ENCODE data around the gene SLC8A1.

Gene SLC8A1

DNA sequence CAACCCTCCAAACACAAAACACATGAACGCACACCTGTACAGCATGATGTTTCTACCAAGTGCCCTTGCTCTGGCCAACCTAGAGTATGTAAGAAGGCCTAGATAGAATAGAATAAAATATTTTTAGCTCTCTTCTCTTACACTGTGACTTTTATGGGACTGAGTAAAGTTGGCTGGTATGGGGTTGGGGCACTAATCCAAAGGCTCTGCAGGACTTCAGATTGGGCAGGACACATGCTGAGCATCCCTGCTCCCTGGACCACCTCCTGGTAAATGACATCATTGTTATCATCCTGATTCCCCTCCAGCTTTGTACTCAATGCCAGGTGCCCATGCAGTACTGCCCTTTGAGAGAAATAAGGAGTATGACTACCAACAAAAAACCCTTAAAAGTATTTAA, 322.2 kb downstream of the SLC8A1 start:
- Histone ChIP-seq H3K27me3 (ENCODE audit: control insufficient read depth in 1 of 2, insufficient read depth in 2 of 2, low read length in 2 of 2) (no peaks in the 10 kb centered on the region), H3K36me3 (ENCODE audit: insufficient read depth, low read length) (no peaks in the 10 kb centered on the region), H3K9ac (ENCODE audit: low read length) (no peak overlapping the region), H3K4me1 (ENCODE audit: insufficient read depth, low read length) (peaks cover 37% of the 10 kb centered on the region), H3K4me3 (ENCODE audit: low read depth in 1 of 2, low read length in 2 of 2) (no peak overlapping the region), H3K27ac (ENCODE audit: low read depth, low read length) (peak overlapping the region; percentile 62), H3K9me3 (ENCODE audit: low read length) (no peaks in the 10 kb centered on the region)

DNA sequence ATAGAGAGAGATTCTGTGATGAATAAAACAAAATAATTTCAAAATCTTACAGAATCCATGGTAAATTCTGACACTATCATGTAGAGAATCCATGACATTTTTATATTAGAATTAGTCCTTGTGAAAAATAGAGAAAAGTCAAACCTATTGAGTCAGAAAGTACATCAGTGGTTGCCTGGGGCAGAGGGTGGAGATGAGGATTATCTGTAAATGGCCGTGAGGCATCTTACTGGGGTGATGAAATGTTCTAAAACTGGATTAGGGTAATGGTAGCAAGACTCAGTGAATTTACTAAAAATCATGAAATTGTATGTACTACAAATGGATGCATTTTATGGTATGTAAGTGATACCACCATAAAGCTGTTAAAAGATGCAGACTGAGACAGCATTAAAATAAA, 323.1 kb downstream of the SLC8A1 start:
- Histone ChIP-seq H3K36me3 (ENCODE audit: insufficient read depth, low read length) (no peaks in the 10 kb centered on the region), H3K27ac (ENCODE audit: low read depth, low read length) (no peak overlapping the region), H3K9me3 (ENCODE audit: low read length) (no peaks in the 10 kb centered on the region), H3K4me1 (ENCODE audit: insufficient read depth, low read length) (peaks cover 45% of the 10 kb centered on the region), H3K9ac (ENCODE audit: low read length) (no peak overlapping the region), H3K4me3 (ENCODE audit: low read depth in 1 of 2, low read length in 2 of 2) (no peak overlapping the region), H3K27me3 (ENCODE audit: control insufficient read depth in 1 of 2, insufficient read depth in 2 of 2, low read length in 2 of 2) (no peaks in the 10 kb centered on the region)

DNA sequence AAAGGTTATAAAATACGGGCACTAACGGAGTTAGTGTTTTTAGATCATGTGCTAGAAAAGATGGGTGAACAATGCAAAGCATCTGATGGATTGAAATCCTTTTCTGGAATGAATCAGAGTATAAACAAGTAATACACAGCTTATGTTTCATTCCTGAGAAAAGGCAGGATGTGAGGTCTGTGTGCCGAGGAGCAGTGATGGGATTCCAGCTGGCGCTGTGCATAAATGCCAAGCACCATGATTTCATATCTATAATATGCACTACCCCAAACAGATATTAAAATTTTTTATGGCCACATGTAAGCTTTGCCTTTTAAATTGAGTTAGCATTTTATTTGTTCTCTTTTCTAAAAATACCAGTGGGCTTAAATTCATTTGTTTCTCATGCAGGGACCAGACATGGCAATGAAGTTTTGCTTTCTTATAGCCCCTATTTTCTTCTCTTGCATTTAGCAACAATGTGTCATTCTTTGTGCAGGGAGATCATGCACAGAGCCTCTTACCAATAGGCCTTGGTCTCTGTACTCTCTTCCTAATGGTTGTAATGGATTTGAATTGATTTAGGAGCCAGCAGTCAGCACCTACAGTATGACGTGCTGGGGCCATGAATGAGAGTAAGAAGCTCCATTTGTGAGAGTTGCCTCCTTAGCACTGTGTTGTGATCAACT, 323.9 kb downstream of the SLC8A1 start:
- Histone ChIP-seq H3K4me3 (ENCODE audit: low read depth in 1 of 2, low read length in 2 of 2) (no peak overlapping the region), H3K27ac (ENCODE audit: low read depth, low read length) (peak overlapping the region; percentile 43)

DNA sequence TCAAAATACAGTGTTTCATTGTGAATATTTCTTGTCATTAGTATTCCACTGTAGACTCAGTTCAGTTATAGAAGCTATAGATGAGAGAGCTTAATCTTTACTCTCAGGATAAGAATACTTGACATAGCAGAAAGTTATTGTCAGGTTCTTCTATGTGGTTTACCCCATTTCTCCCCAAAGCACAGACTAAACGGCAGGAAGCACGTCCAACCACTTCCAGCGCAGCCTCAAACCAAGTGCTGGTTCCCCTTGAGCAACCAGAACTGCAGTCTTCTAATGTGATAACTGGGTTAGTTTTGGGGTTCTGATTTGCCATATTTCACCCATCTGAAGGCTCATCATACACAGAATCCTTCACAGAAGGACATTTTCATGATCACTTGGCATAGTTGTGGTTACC, 324.7 kb downstream of the SLC8A1 start:
- H3K4me3 ChIP-seq (ENCODE audit: low read depth in 1 of 2, low read length in 2 of 2): no peak overlapping the region
- no peaks in the 10 kb centered on the region for H3K27me3 ChIP-seq (ENCODE audit: control insufficient read depth in 1 of 2, insufficient read depth in 2 of 2, low read length in 2 of 2)
- no peaks in the 10 kb centered on the region for H3K9me3 ChIP-seq (ENCODE audit: low read length)
- no peaks in the 10 kb centered on the region for H3K36me3 ChIP-seq (ENCODE audit: insufficient read depth, low read length)
- H3K4me1 ChIP-seq (ENCODE audit: insufficient read depth, low read length): peaks cover 47% of the 10 kb centered on the region
- no peak overlapping the region for H3K9ac ChIP-seq (ENCODE audit: low read length)
- H3K27ac ChIP-seq (ENCODE audit: low read depth, low read length): peak overlapping the region; percentile 43

More for the DNA sequence above, 323.9 kb downstream of the SLC8A1 start:
- no peak overlapping the region for H3K9ac ChIP-seq (ENCODE audit: low read length)
- no peaks in the 10 kb centered on the region for H3K36me3 ChIP-seq (ENCODE audit: insufficient read depth, low read length)
- H3K4me1 ChIP-seq (ENCODE audit: insufficient read depth, low read length): peaks cover 47% of the 10 kb centered on the region
- no peaks in the 10 kb centered on the region for H3K27me3 ChIP-seq (ENCODE audit: control insufficient read depth in 1 of 2, insufficient read depth in 2 of 2, low read length in 2 of 2)
- no peaks in the 10 kb centered on the region for H3K9me3 ChIP-seq (ENCODE audit: low read length)

DNA sequence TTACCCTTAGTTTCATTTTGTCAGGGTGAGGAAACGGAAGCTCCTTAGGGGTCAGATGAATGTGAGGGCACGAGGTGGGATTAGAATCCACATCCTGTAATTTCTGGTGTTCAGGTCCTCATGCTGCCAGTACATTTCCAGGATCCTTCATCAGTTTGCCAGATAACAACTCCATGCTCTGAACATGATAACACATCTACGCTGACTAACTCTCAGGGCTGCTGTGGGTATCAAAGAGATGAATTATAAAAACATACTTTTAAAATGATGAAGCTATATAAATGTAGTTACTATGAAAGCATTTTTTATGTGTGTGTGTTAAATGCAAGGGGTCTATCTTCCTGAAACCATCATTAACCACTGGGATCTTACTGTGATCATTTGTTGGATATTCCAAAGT, 325.9 kb downstream of the SLC8A1 start:
- no peaks in the 10 kb centered on the region for H3K9me3 ChIP-seq (ENCODE audit: low read length)
- peaks cover 47% of the 10 kb centered on the region for H3K4me1 ChIP-seq (ENCODE audit: insufficient read depth, low read length)
- H3K27me3 ChIP-seq (ENCODE audit: control insufficient read depth in 1 of 2, insufficient read depth in 2 of 2, low read length in 2 of 2): no peaks in the 10 kb centered on the region
- no peaks in the 10 kb centered on the region for H3K36me3 ChIP-seq (ENCODE audit: insufficient read depth, low read length)
- no peak overlapping the region for H3K27ac ChIP-seq (ENCODE audit: low read depth, low read length)
- no peak overlapping the region for H3K9ac ChIP-seq (ENCODE audit: low read length)
- no peak overlapping the region for H3K4me3 ChIP-seq (ENCODE audit: low read depth in 1 of 2, low read length in 2 of 2)

DNA sequence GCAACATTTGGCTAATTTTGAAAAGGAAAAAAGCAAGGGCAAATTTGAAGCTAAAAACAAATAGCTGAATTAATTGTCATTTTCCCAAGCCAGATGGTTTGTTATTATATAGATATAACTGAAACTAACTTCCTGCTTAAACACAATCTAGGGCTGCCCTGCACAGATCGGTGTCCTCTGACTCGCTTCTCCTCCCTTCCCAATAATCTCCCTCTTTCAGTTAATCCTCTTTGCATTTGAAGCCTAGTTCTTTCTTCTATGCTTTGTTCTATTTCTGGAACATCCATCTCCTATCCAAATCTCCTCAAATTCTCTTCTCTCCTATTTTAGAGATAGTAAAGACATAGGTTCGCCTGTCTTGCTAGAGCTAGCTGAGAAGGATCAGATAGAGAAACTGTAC, 328.1 kb downstream of the SLC8A1 start:
- Histone ChIP-seq H3K4me1 (ENCODE audit: insufficient read depth, low read length) (peaks cover 27% of the 10 kb centered on the region), H3K4me3 (ENCODE audit: low read depth in 1 of 2, low read length in 2 of 2) (no peak overlapping the region), H3K27ac (ENCODE audit: low read depth, low read length) (no peak overlapping the region)

DNA sequence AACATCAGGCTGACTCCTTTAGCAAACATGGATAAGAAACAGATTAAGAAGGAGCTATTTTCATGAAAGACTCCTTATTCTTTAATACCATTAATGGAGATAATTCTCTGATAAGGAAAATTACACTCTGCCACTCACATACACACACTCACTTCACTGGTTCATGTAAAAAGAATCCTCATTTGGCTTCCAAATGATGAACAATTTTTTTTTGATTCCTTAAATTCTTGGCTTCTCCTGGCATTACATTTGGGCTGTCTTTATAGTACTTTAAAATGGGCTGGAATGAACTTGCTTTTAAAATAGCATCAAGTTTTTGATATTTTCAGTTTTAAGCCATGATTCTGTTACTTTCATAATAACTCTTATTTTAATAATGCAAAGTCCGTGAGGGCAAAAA, 328.6 kb downstream of the SLC8A1 start:
- Histone ChIP-seq H3K4me1 (ENCODE audit: insufficient read depth, low read length) (peaks cover 23% of the 10 kb centered on the region), H3K9me3 (ENCODE audit: low read length) (no peaks in the 10 kb centered on the region), H3K27me3 (ENCODE audit: control insufficient read depth in 1 of 2, insufficient read depth in 2 of 2, low read length in 2 of 2) (no peaks in the 10 kb centered on the region), H3K9ac (ENCODE audit: low read length) (no peak overlapping the region), H3K36me3 (ENCODE audit: insufficient read depth, low read length) (no peaks in the 10 kb centered on the region), H3K4me3 (ENCODE audit: low read depth in 1 of 2, low read length in 2 of 2) (no peak overlapping the region), H3K27ac (ENCODE audit: low read depth, low read length) (no peak overlapping the region)

More for the DNA sequence above, 328.1 kb downstream of the SLC8A1 start:
- H3K9me3 ChIP-seq (ENCODE audit: low read length): no peaks in the 10 kb centered on the region
- no peaks in the 10 kb centered on the region for H3K36me3 ChIP-seq (ENCODE audit: insufficient read depth, low read length)
- H3K9ac ChIP-seq (ENCODE audit: low read length): no peak overlapping the region
- H3K27me3 ChIP-seq (ENCODE audit: control insufficient read depth in 1 of 2, insufficient read depth in 2 of 2, low read length in 2 of 2): no peaks in the 10 kb centered on the region

DNA sequence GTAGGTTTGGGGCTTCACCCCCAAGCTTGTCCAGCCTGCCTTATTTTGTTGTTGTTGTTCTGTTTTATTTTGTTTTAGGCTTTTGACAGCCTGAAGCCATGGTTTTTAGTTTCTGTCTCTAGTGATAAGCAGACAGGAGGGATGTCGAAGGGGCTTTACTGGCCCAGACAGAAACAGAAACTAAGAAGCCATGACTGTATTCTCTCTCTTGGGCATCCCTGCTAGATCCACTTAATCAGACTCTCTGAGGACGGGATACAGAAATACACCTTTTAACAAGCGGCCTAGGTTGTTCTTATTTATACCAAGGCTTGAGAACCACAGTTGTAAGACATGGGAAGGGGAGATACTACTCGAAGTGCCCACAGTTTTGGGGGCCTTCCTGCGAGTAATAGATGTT, 330.9 kb downstream of the SLC8A1 start:
- peaks cover 11% of the 10 kb centered on the region for H3K4me1 ChIP-seq (ENCODE audit: insufficient read depth, low read length)
- no peak overlapping the region for H3K9ac ChIP-seq (ENCODE audit: low read length)
- no peak overlapping the region for H3K27ac ChIP-seq (ENCODE audit: low read depth, low read length)
- H3K4me3 ChIP-seq (ENCODE audit: low read depth in 1 of 2, low read length in 2 of 2): no peak overlapping the region
- no peaks in the 10 kb centered on the region for H3K27me3 ChIP-seq (ENCODE audit: control insufficient read depth in 1 of 2, insufficient read depth in 2 of 2, low read length in 2 of 2)
- no peaks in the 10 kb centered on the region for H3K36me3 ChIP-seq (ENCODE audit: insufficient read depth, low read length)
- no peaks in the 10 kb centered on the region for H3K9me3 ChIP-seq (ENCODE audit: low read length)

DNA sequence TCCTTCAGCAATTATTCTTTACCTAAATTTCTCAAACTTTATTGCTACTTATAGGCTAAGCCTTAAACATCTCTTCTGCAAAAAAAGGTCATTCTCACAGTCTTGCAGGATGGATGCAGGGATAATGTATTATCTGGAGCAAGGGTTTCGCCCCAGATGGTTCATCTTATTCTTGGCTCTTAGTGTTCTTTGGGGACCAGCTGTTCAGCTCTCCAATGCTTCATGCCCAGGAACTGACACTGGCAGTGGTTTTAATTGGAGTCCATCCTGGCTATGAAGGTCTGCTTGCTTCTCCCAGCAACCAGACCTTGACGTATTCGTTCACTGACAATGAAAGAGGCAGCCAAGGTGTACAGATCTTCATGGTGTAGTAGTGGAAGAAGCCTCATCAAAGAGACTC, 331.9 kb downstream of the SLC8A1 start:
- no peak overlapping the region for H3K27ac ChIP-seq (ENCODE audit: low read depth, low read length)
- H3K4me1 ChIP-seq (ENCODE audit: insufficient read depth, low read length): peaks cover 11% of the 10 kb centered on the region
- H3K4me3 ChIP-seq (ENCODE audit: low read depth in 1 of 2, low read length in 2 of 2): no peak overlapping the region
- no peaks in the 10 kb centered on the region for H3K27me3 ChIP-seq (ENCODE audit: control insufficient read depth in 1 of 2, insufficient read depth in 2 of 2, low read length in 2 of 2)
- H3K36me3 ChIP-seq (ENCODE audit: insufficient read depth, low read length): no peaks in the 10 kb centered on the region
- no peaks in the 10 kb centered on the region for H3K9me3 ChIP-seq (ENCODE audit: low read length)
- no peak overlapping the region for H3K9ac ChIP-seq (ENCODE audit: low read length)

DNA sequence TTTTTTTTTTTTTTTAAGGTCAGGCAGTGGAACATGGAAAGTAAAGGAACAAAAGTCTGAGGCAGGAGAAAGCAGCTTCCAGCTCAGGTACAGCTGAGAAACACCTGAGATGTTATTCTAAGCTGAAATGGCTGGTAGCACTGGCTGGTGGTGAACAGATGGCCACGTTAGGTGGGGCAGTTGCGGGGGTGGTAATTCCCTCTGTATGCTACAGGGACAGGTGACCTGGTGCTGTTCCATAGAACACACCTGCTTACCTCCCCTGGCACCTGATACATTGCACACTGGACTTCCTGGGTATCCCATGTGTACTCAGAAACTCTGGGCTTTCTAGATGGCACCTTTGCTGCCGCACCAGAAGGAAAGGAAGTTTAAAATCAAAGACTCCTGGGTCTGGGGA, 333.3 kb downstream of the SLC8A1 start:
- Histone ChIP-seq H3K4me3 (ENCODE audit: low read depth in 1 of 2, low read length in 2 of 2) (no peak overlapping the region), H3K36me3 (ENCODE audit: insufficient read depth, low read length) (no peaks in the 10 kb centered on the region), H3K9me3 (ENCODE audit: low read length) (no peaks in the 10 kb centered on the region), H3K27me3 (ENCODE audit: control insufficient read depth in 1 of 2, insufficient read depth in 2 of 2, low read length in 2 of 2) (no peaks in the 10 kb centered on the region), H3K27ac (ENCODE audit: low read depth, low read length) (no peak overlapping the region), H3K4me1 (ENCODE audit: insufficient read depth, low read length) (peaks cover under 1% of the 10 kb centered on the region), H3K9ac (ENCODE audit: low read length) (no peak overlapping the region)

DNA sequence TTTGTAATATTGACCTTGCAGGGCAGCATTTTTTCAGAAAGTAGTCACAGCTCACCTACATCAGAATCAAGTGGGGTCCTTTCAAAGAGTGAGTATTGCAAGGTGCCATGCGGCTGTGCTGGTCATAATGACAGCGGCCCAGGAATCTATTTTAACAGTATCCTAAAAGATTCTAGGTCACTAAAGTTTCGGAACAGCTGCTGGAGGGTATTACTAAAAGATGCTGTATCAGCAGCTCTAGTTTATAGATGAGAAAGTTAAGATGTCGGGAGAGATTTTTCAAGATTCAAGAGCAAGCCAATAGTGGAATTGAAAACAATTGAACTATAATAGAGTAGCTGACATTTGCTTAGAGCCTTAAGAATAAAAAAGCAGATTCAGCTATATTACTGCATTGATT, 336.0 kb downstream of the SLC8A1 start:
- H3K9ac ChIP-seq (ENCODE audit: low read length): no peak overlapping the region
- H3K36me3 ChIP-seq (ENCODE audit: insufficient read depth, low read length): no peaks in the 10 kb centered on the region
- H3K27me3 ChIP-seq (ENCODE audit: control insufficient read depth in 1 of 2, insufficient read depth in 2 of 2, low read length in 2 of 2): no peaks in the 10 kb centered on the region
- H3K27ac ChIP-seq (ENCODE audit: low read depth, low read length): no peak overlapping the region
- no peaks in the 10 kb centered on the region for H3K9me3 ChIP-seq (ENCODE audit: low read length)
- no peaks in the 10 kb centered on the region for H3K4me1 ChIP-seq (ENCODE audit: insufficient read depth, low read length)
- no peak overlapping the region for H3K4me3 ChIP-seq (ENCODE audit: low read depth in 1 of 2, low read length in 2 of 2)

DNA sequence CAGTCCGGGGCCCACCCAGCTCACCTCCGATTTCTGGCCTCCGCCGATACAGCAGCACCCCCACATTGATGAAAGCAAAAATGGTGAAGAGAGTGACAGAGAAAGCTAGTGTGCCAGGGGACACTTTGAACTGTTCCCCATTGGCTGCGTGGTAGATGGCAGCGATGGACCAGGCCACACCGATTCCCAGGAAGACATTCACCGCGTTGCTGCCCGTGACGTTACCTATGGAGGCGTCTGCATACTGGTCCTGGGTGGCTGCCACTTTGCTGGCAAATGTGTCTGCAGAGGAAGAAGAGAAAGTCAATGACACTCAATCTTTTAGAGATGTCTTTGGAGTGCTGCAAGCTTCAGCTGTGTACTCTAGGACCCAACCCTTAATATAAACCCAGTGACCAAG, 336.5 kb downstream of the SLC8A1 start:
- Histone ChIP-seq H3K27ac (ENCODE audit: low read depth, low read length) (no peak overlapping the region), H3K4me1 (ENCODE audit: insufficient read depth, low read length) (no peaks in the 10 kb centered on the region), H3K9ac (ENCODE audit: low read length) (no peak overlapping the region), H3K9me3 (ENCODE audit: low read length) (no peaks in the 10 kb centered on the region), H3K36me3 (ENCODE audit: insufficient read depth, low read length) (no peaks in the 10 kb centered on the region), H3K27me3 (ENCODE audit: control insufficient read depth in 1 of 2, insufficient read depth in 2 of 2, low read length in 2 of 2) (no peaks in the 10 kb centered on the region), H3K4me3 (ENCODE audit: low read depth in 1 of 2, low read length in 2 of 2) (no peak overlapping the region)

All from muscle layer of colon (tissue), 2 donors.